Lower leg skin (tissue), 4 donors: ENCODE results near the gene RASSF5. TPM values are rescaled to one million over a fixed set of nuclear protein-coding genes. Genes with fewer than 3 reads are reported as not detected.

ENCODE experiments used
- DNase-seq, 2 donors: peaks; one replicate each; pipeline ENCODE4 v3.0.0-alpha.2; 2019; ENCODE audit warnings: low spot score in 2 of 2
- H3K4me3 ChIP-seq: fragments of 200-600 bp; sonication (generic); 2 replicates; pipeline ENCODE4 v1.5.1; 2017; ENCODE audit warnings: mild to moderate bottlenecking, low read depth; ENCODE audit not compliant: poor library complexity, severe bottlenecking
- CTCF ChIP-seq, 3 donors: fragments of 450-650 bp; IDR thresholded peaks; one replicate each; pipeline ENCODE4 v1.5.1; 2016; ENCODE audit warnings: antibody characterized with exemption in 3 of 3, mild to moderate bottlenecking in 3 of 3, moderate library complexity in 2 of 3
- POLR2A ChIP-seq, 2 donors: fragments of 450-650 bp; IDR thresholded peaks; one replicate each; pipeline ENCODE4 v1.6.1; 2016 to 2017; ENCODE audit warnings: antibody characterized with exemption in 2 of 2, mild to moderate bottlenecking in 1 of 2, moderate library complexity in 1 of 2
- WGBS, 2 donors: methylation state at CpG; one replicate each; pipeline ENCODE4 v1.1.5; 2018; 5-methylcytosine and 5-hydroxymethylcytosine counted together
- intact Hi-C: fragments of 100-400 bp; cut with DNase I; formaldehyde crosslinking; loops from one replicate; pipeline ENCODE4 v1.15.0; 2023; ENCODE audit warnings: low total_unique reads
- total RNA-seq, 4 donors: library from RNA; depleted of rRNA; stranded (reverse); fragments of >200 nt; gene quantifications; one replicate each; pipeline ENCODE4 v1.1.0, GENCODE V29; 2016

Gene RASSF5
- total RNA-seq, 4 donors from 2014 or later = 81.3 to 102 (median 86.1) TPM

- intact Hi-C loops = no loop called here
- H3K4me3 ChIP-seq = no peak overlapping the region
- 76 to 88% methylated on average over 2 of the region's 2 CpGs for WGBS, 2 donors
- DNase-seq = no peak
- TF ChIP-seq CTCF (IDR thresholded peaks at IDR 0.05) (no peak), POLR2A (IDR thresholded peaks at IDR 0.05) (no peak)
Observed at GRCh38 chr1:206472024-206472423, 35.3 kb upstream of the RASSF5 start.

- H3K4me3 ChIP-seq = no peak overlapping the region
- WGBS, 2 donors = 37 to 56% methylated on average over 3 of the region's 3 CpGs
- TF ChIP-seq POLR2A (IDR thresholded peaks at IDR 0.05) (no peak), CTCF (IDR thresholded peaks at IDR 0.05) (no peak)
- intact Hi-C loops = no loop called here
- no peak for DNase-seq
Observed at GRCh38 chr1:206472454-206472853, 34.9 kb upstream of the RASSF5 start.

- intact Hi-C loops = no loop called here
- H3K4me3 ChIP-seq = no peak overlapping the region
- DNase-seq = no peak
- 70 to 75% methylated on average over 5 of the region's 5 CpGs for WGBS, 2 donors
- TF ChIP-seq POLR2A (IDR thresholded peaks at IDR 0.05) (no peak), CTCF (IDR thresholded peaks at IDR 0.05) (no peak)
Observed at GRCh38 chr1:206472886-206473285, 34.4 kb upstream of the RASSF5 start.

GRCh38 chr1:206476058-206476457 is 31.3 kb upstream of the RASSF5 start:
- no peak overlapping the region for H3K4me3 ChIP-seq
- no peak for DNase-seq
- TF ChIP-seq CTCF (IDR thresholded peaks at IDR 0.05) (no peak), POLR2A (IDR thresholded peaks at IDR 0.05) (no peak)
- intact Hi-C loops = no loop called here
- 93 to 97% methylated on average over 17 of the region's 17 CpGs for WGBS, 2 donors

GRCh38 chr1:206476591-206476990 is 30.7 kb upstream of the RASSF5 start:
- TF ChIP-seq CTCF (IDR thresholded peaks at IDR 0.05) (no peak), POLR2A (IDR thresholded peaks at IDR 0.05) (no peak)
- no peak overlapping the region for H3K4me3 ChIP-seq
- 92 to 95% methylated on average over 14 of the region's 14 CpGs for WGBS, 2 donors
- DNase-seq = no peak
- intact Hi-C loops = no loop called here

- WGBS, 2 donors = 92 to 94% methylated on average over 5 of the region's 5 CpGs
- no peak for TF ChIP-seq CTCF (IDR thresholded peaks at IDR 0.05)
- TF ChIP-seq POLR2A (IDR thresholded peaks at IDR 0.05) = no peak
- no peak for DNase-seq
- intact Hi-C loops = no loop called here
- H3K4me3 ChIP-seq = no peak overlapping the region
Observed at GRCh38 chr1:206477110-206477509, 30.2 kb upstream of the RASSF5 start.
